CD14-positive monocyte (primary cell): ENCODE data around the gene NCF2. TPM values are rescaled to one million over a fixed set of nuclear protein-coding genes. Genes with fewer than 3 reads are reported as not detected.

ENCODE experiments used
- DNase-seq, 3 donors: peaks; one replicate each; pipeline ENCODE4 v3.0.0-alpha.2; 2011 to 2022
- H2AFZ ChIP-seq: 2 replicates; pipeline ENCODE4 v1.6.0; 2012; ENCODE audit warnings: mild to moderate bottlenecking, low read depth, low read length, inconsistent platforms; ENCODE audit not compliant: insufficient read depth, poor library complexity, severe bottlenecking
- H3K27ac ChIP-seq, 2 donors: 1 replicate in 1 of 2; 2 replicates in 1 of 2; pipeline ENCODE4 v1.5.1; 2012 to 2013; ENCODE audit warnings: low read length in 2 of 2, control low read depth in 1 of 2, inconsistent platforms in 1 of 2, low read depth in 1 of 2, mild to moderate bottlenecking in 1 of 2
- H3K27me3 ChIP-seq, 2 donors: one replicate each; pipeline versions ENCODE4 v1.6.0 to v1.6.1; 2011 to 2013; ENCODE audit warnings: low read length in 2 of 2; ENCODE audit not compliant: control insufficient read depth in 2 of 2, insufficient read depth in 2 of 2
- H3K36me3 ChIP-seq, 2 donors: replicated peaks in 1 of 2; 1 replicate in 1 of 2; 2 replicates in 1 of 2; pipeline versions ENCODE4 v1.5.1 to v1.6.1; 2012 to 2013; ENCODE audit warnings: low read length in 2 of 2, control low read depth in 1 of 2, inconsistent platforms in 1 of 2, mild to moderate bottlenecking in 1 of 2; ENCODE audit not compliant: insufficient read depth in 2 of 2, control insufficient read depth in 1 of 2
- H3K4me1 ChIP-seq, 2 donors: 1 replicate in 1 of 2; 2 replicates in 1 of 2; pipeline versions ENCODE4 v1.5.1 to v1.6.1; 2012 to 2013; ENCODE audit warnings: low read length in 2 of 2, control low read depth in 1 of 2, inconsistent platforms in 1 of 2, mild to moderate bottlenecking in 1 of 2, moderate library complexity in 1 of 2; ENCODE audit not compliant: insufficient read depth in 2 of 2, control insufficient read depth in 1 of 2
- H3K4me2 ChIP-seq: replicated peaks from 2 replicates; pipeline ENCODE3; 2012; ENCODE audit warnings: low read length, moderate library complexity, mild to moderate bottlenecking; ENCODE audit not compliant: poor library complexity, severe bottlenecking; ENCODE audit errors: extremely low read depth
- H3K4me3 ChIP-seq, 3 experiments: fragments of 200-600 bp in 1 of 3; sonication (generic) in 1 of 3; replicated peaks in 1 of 3; 1 replicate in 2 of 3; 2 replicates in 1 of 3; pipeline ENCODE4 v1.5.1; 2011 to 2013; ENCODE audit warnings: low read length in 3 of 3, mild to moderate bottlenecking in 3 of 3, control low read depth in 2 of 3, low read depth in 2 of 3, inconsistent platforms in 1 of 3, moderate library complexity in 1 of 3
- H3K79me2 ChIP-seq: 2 replicates; pipeline ENCODE4 v1.6.0; 2012; ENCODE audit warnings: mild to moderate bottlenecking, control low read depth, inconsistent platforms, low read length, moderate library complexity; ENCODE audit not compliant: insufficient read depth
- H3K9ac ChIP-seq: 2 replicates; pipeline ENCODE4 v1.6.0; 2017; ENCODE audit warnings: low read length, mild to moderate bottlenecking; ENCODE audit not compliant: insufficient read depth, poor library complexity, severe bottlenecking
- H3K9me3 ChIP-seq, 2 donors: replicated peaks in 1 of 2; 1 replicate in 1 of 2; 2 replicates in 1 of 2; pipeline versions ENCODE4 v1.5.1 to v1.6.1; 2012 to 2013; ENCODE audit warnings: low read length in 2 of 2, control low read depth in 1 of 2; ENCODE audit not compliant: control insufficient read depth in 1 of 2, insufficient read depth in 1 of 2
- H4K20me1 ChIP-seq: 2 replicates; pipeline ENCODE4 v1.6.0; 2012; ENCODE audit warnings: mild to moderate bottlenecking, low read length, control low read depth, moderate library complexity; ENCODE audit not compliant: insufficient read depth
- H3K27ac Mint-ChIP-seq, 7 donors: one replicate each; pipeline ENCODE4 v1.8.0; 2020; ENCODE audit warnings: mild to moderate bottlenecking in 7 of 7, mixed read lengths in 7 of 7, moderate library complexity in 6 of 7, inconsistent platforms in 2 of 7
- H3K27me3 Mint-ChIP-seq, 3 donors: one replicate each; pipeline ENCODE4 v1.8.0; 2021 to 2022; ENCODE audit warnings: low read depth in 3 of 3, mild to moderate bottlenecking in 3 of 3, mixed read lengths in 3 of 3, moderate library complexity in 3 of 3, inconsistent platforms in 1 of 3
- H3K36me3 Mint-ChIP-seq, 2 donors: one replicate each; pipeline ENCODE4 v1.8.0; 2020; ENCODE audit warnings: mixed read lengths in 2 of 2, inconsistent platforms in 1 of 2, mild to moderate bottlenecking in 1 of 2
- H3K4me1 Mint-ChIP-seq: one replicate; pipeline ENCODE4 v1.8.0; 2020; ENCODE audit warnings: mild to moderate bottlenecking, mixed read lengths
- H3K4me3 Mint-ChIP-seq, 2 donors: one replicate each; pipeline ENCODE4 v1.8.0; 2020; ENCODE audit warnings: mild to moderate bottlenecking in 2 of 2, mixed read lengths in 2 of 2, moderate library complexity in 1 of 2
- H3K9me3 Mint-ChIP-seq, 7 donors: one replicate each; pipeline ENCODE4 v1.8.0; 2020 to 2022; ENCODE audit warnings: mixed read lengths in 7 of 7, mild to moderate bottlenecking in 6 of 7, moderate library complexity in 6 of 7, inconsistent platforms in 2 of 7
- CTCF ChIP-seq: fragments of 200-600 bp; IDR thresholded peaks from one replicate; pipeline ENCODE4 v1.8.0; 2022; ENCODE audit warnings: antibody characterized with exemption, mild to moderate bottlenecking
- WGBS: methylation state at CpG from one replicate; pipeline ENCODE4 v1.1.5; 2013; ENCODE audit warnings: missing lambda C conversion rate; ENCODE audit not compliant: insufficient coverage; 5-methylcytosine and 5-hydroxymethylcytosine counted together
- intact Hi-C, 2 donors: fragments of 100-400 bp; cut with micrococcal nuclease; formaldehyde crosslinking; loops; one replicate each; pipeline versions ENCODE4 v1.15.0 to v1.15.1; 2023
- polyA plus RNA-seq, 3 donors: library from polyadenylated mRNA; depleted of rRNA in 1 of 3; unstranded in 2 of 3; stranded (reverse) in 1 of 3; fragments of 300-500 nt in 2 of 3; fragments of >200 nt in 1 of 3; fragmentation: Illumina TruSeq in 2 of 3; gene quantifications; 1 replicate in 2 of 3; 2 replicates in 1 of 3; pipeline ENCODE4 v1.2.3, GENCODE V29; 2012 to 2021

The NCF2 gene
- polyA plus RNA-seq, 3 donors, result 509 to 697 (median 557) TPM

GRCh38 chr1:183589874-183590243, 400 bp downstream of the NCF2 start:
- Histone ChIP-seq H4K20me1 (peaks cover 25% of the 10 kb centered on the region), H3K36me3 (peaks cover 22 to 25% of the 10 kb centered on the region in 2 donors), H3K4me2 (peak overlapping the region; percentile 97), H3K4me3 (peak overlapping the region; percentile 69 to 99 (median 91)), H3K9ac (peak overlapping the region; percentile 83), H3K4me1 (peaks cover 82 to 93% of the 10 kb centered on the region in 2 donors), H3K79me2 (peaks cover 65% of the 10 kb centered on the region), H3K27me3 (no peaks in the 10 kb centered on the region), H3K27ac (peak overlapping the region; percentile 95 to 98), H3K9me3 (no peaks in the 10 kb centered on the region), H2AFZ (no peak overlapping the region)
- Mint-ChIP-seq H3K9me3 (peaks cover 0 to 7% (median 0%) of the 10 kb centered on the region in 7 donors), H3K27ac (peak overlapping the region; percentile 97 to 100 (median 98)), H3K4me3 (peak overlapping the region; percentile 95 to 98), H3K36me3 (peaks cover 34 to 46% of the 10 kb centered on the region in 2 donors), H3K27me3 (peaks cover 0 to 4% (median 0%) of the 10 kb centered on the region in 3 donors), H3K4me1 (peaks cover 75% of the 10 kb centered on the region)
- no peak for TF ChIP-seq CTCF
- DNase-seq, result no peak
- 0% methylated on average over 1 of the region's 4 CpGs for WGBS
- intact Hi-C loops, result loop anchor here (1.0 to 2.0 kb wide), 2 partner anchors 10 to 15 kb away; no protein-coding TSS in a partner anchor

GRCh38 chr1:183589384-183589783, 875 bp downstream of the NCF2 start:
- H3K4me1 Mint-ChIP-seq, result peaks cover 75% of the 10 kb centered on the region
- peak overlapping the region; percentile 95 to 98 for H3K4me3 Mint-ChIP-seq
- peak overlapping the region; percentile 95 to 98 for H3K27ac ChIP-seq

More at GRCh38 chr1:183589384-183589783, 875 bp downstream of the NCF2 start:
- Histone ChIP-seq H3K9ac (peak overlapping the region; percentile 83), H3K4me2 (peak overlapping the region; percentile 97), H3K4me3 (peak overlapping the region; percentile 69 to 99 (median 91)), H3K9me3 (no peaks in the 10 kb centered on the region), H3K36me3 (peaks cover 26 to 30% of the 10 kb centered on the region in 2 donors), H3K79me2 (peaks cover 69% of the 10 kb centered on the region), H4K20me1 (peaks cover 27% of the 10 kb centered on the region), H3K4me1 (peaks cover 82 to 93% of the 10 kb centered on the region in 2 donors), H2AFZ (no peak overlapping the region), H3K27me3 (no peaks in the 10 kb centered on the region)
- DNase-seq, result peak in 1 of 3 donors; percentile 1
- intact Hi-C loops, result no loop called here
- WGBS, result 63% methylated on average over 1 of the region's 5 CpGs
- peak overlapping the region; percentile 97 to 100 (median 98) for H3K27ac Mint-ChIP-seq
- peaks cover 37 to 51% of the 10 kb centered on the region in 2 donors for H3K36me3 Mint-ChIP-seq
- peaks cover 0 to 7% (median 0%) of the 10 kb centered on the region in 7 donors for H3K9me3 Mint-ChIP-seq
- TF ChIP-seq CTCF, result no peak
- H3K27me3 Mint-ChIP-seq, result peaks cover 0 to 4% (median 0%) of the 10 kb centered on the region in 3 donors
